SIG-M5 treated with dmso at 0.1 percent for 504 hours (cell line): ENCODE results near the gene DNAH8.
"Not testable (repeated sequence)": the region's sequence is repeated elsewhere in the genome, so short reads cannot be mapped to it uniquely, and the experiment has no call there.

Source experiments
- DNase-seq: peaks from one replicate; lab custom pipeline; 2025; ENCODE audit not compliant: unreplicated experiment; lab: John Stamatoyannopoulos, UW

The DNAH8 gene

GRCh38 chr6:38697846-38698245 is 17.3 kb upstream of the DNAH8 start:
- no peak for DNase-seq

- DNase-seq: not testable (repeated sequence)
Observed at GRCh38 chr6:38699702-38700101, 15.4 kb upstream of the DNAH8 start.

GRCh38 chr6:38701551-38701950 is 13.6 kb upstream of the DNAH8 start:
- no peak for DNase-seq

GRCh38 chr6:38702558-38703397 is 12.3 kb upstream of the DNAH8 start, which contains the start of gene GLO1:
TSS of gene GLO1 (minus strand) at chr6:38703145. CDS start at chr6:38703054, 91 bp downstream.
- peak; percentile 95 for DNase-seq

- DNase-seq: no peak
Observed at GRCh38 chr6:38703949-38704590, 11.0 kb upstream of the DNAH8 start.

- no peak for DNase-seq
Observed at GRCh38 chr6:38705924-38706323, 9.2 kb upstream of the DNAH8 start.

- no peak for DNase-seq
Observed at GRCh38 chr6:38708496-38708895, 6.6 kb upstream of the DNAH8 start.

GRCh38 chr6:38713812-38714211 is 1.3 kb upstream of the DNAH8 start:
- peak; percentile 75 for DNase-seq

- DNase-seq: no peak
Observed at GRCh38 chr6:38714239-38715015, 684 bp upstream of the DNAH8 start.

GRCh38 chr6:38716825-38717224 is 1.7 kb downstream of the DNAH8 start:
- DNase-seq: no peak

- DNase-seq: no peak
Observed at GRCh38 chr6:38719358-38719757, 4.2 kb downstream of the DNAH8 start.

- DNase-seq: no peak
Observed at GRCh38 chr6:38720295-38720694, 5.2 kb downstream of the DNAH8 start.

GRCh38 chr6:38722038-38722437 is 6.9 kb downstream of the DNAH8 start:
- no peak for DNase-seq

GRCh38 chr6:38722727-38723334 is 7.7 kb downstream of the DNAH8 start:
- DNase-seq: no peak

- no peak for DNase-seq
Observed at GRCh38 chr6:38723783-38724182, 8.7 kb downstream of the DNAH8 start.

GRCh38 chr6:38724343-38724742 is 9.2 kb downstream of the DNAH8 start:
- no peak for DNase-seq

GRCh38 chr6:38725414-38726183 is 10.5 kb downstream of the DNAH8 start:
- no peak for DNase-seq

GRCh38 chr6:38728203-38728602 is 13.1 kb downstream of the DNAH8 start:
- DNase-seq: no peak

- DNase-seq: no peak
Observed at GRCh38 chr6:38730140-38730862, 15.2 kb downstream of the DNAH8 start.

- DNase-seq: no peak
Observed at GRCh38 chr6:38736951-38737350, 21.8 kb downstream of the DNAH8 start.
